Gastrocnemius medialis (tissue), 4 donors: ENCODE results near the gene BCL2. TPM values are rescaled to one million over a fixed set of nuclear protein-coding genes. Genes with fewer than 3 reads are reported as not detected.

Experiments used
- ATAC-seq, 2 donors: fragments of 150-250 bp; one replicate each; pipeline ENCODE4 v1.9.1; 2016
- DNase-seq, 2 donors: peaks; one replicate each; pipeline ENCODE4 v3.0.0-alpha.2; 2019
- H3K27ac ChIP-seq, 4 donors: fragments of 200-600 bp; sonication (generic); 1 replicate in 1 of 4; 2 replicates in 3 of 4; pipeline ENCODE4 v1.5.1; 2016 to 2018; ENCODE audit warnings: mild to moderate bottlenecking in 2 of 4, moderate library complexity in 1 of 4
- H3K27me3 ChIP-seq, 3 donors: fragments of 200-600 bp; sonication (generic) in 2 of 3; 1 replicate in 1 of 3; 2 replicates in 2 of 3; pipeline versions ENCODE4 v1.5.1 to v1.6.0; 2016 to 2019; ENCODE audit warnings: mild to moderate bottlenecking in 1 of 3, moderate library complexity in 1 of 3
- H3K36me3 ChIP-seq, 2 donors: fragments of 200-600 bp; sonication (generic) in 1 of 2; one replicate each; pipeline ENCODE4 v1.5.1; 2017 to 2018
- H3K4me1 ChIP-seq, 2 donors: fragments of 200-600 bp; sonication (generic) in 1 of 2; one replicate each; pipeline ENCODE4 v1.5.1; 2016 to 2017; ENCODE audit warnings: mild to moderate bottlenecking in 2 of 2
- H3K4me3 ChIP-seq, 4 donors: fragments of 200-600 bp; sonication (generic) in 3 of 4; 1 replicate in 1 of 4; 2 replicates in 3 of 4; pipeline ENCODE4 v1.5.1; 2016 to 2019; ENCODE audit warnings: mild to moderate bottlenecking in 2 of 4
- H3K9me3 ChIP-seq, 3 donors: fragments of 200-600 bp; sonication (generic) in 2 of 3; 1 replicate in 1 of 3; 2 replicates in 2 of 3; pipeline ENCODE4 v1.5.1; 2016 to 2019
- CTCF ChIP-seq, 5 experiments: fragments of 450-650 bp in 3 of 5; fragments of 200-600 bp in 2 of 5; sonication (generic) in 2 of 5; IDR thresholded peaks in 4 of 5; conservative IDR thresholded peaks in 1 of 5; 1 replicate in 4 of 5; 2 replicates in 1 of 5; pipeline ENCODE4 v1.5.1; 2016 to 2019; ENCODE audit warnings: antibody characterized with exemption in 5 of 5, mild to moderate bottlenecking in 3 of 5, moderate library complexity in 3 of 5
- POLR2A ChIP-seq, 2 donors: fragments of 450-650 bp; IDR thresholded peaks; one replicate each; pipeline ENCODE4 v1.6.1; 2017; ENCODE audit warnings: antibody characterized with exemption in 2 of 2, mild to moderate bottlenecking in 2 of 2, moderate library complexity in 2 of 2
- in situ Hi-C, 4 donors: fragments of 200-750 bp; cut with MboI; loops; one replicate each; pipeline versions ENCODE4 v1.15.0 to v1.8.0; 2017; ENCODE audit warnings: low sequenced_read_pairs in 4 of 4
- intact Hi-C: fragments of 100-400 bp; cut with DNase I; formaldehyde crosslinking; loops from one replicate; pipeline ENCODE4 v1.15.1; 2023; ENCODE audit warnings: low total_unique reads
- total RNA-seq, 4 donors: library from RNA; depleted of rRNA; stranded (reverse); fragments of >200 nt; gene quantifications; one replicate each; pipeline versions ENCODE4 v1.1.0 to v1.2.3, GENCODE V29; 2016

BCL2 gene
- total RNA-seq, 4 donors from 2014 or later = 6.2 to 20.4 (median 13.7) TPM

GRCh38 chr18:63142594-63143225 is 176.9 kb downstream of the BCL2 start:
- no peaks in the 10 kb centered on the region for H3K27me3 ChIP-seq

GRCh38 chr18:63141778-63142176 is 177.8 kb downstream of the BCL2 start:
- no peaks in the 10 kb centered on the region for H3K9me3 ChIP-seq
- H3K27ac ChIP-seq = no peak overlapping the region
- no peaks in the 10 kb centered on the region for H3K36me3 ChIP-seq
- intact Hi-C loops (no loop called here), in situ Hi-C loops (loop anchor here in 3 of 4 donors (25.0 kb wide), 1 partner anchor 296 kb away; no protein-coding TSS in a partner anchor)
- no peak for TF ChIP-seq CTCF (IDR thresholded peaks at IDR 0.05 in 4 of 5, conservative IDR thresholded peaks at IDR 0.05 in 1 of 5)
- no peak for TF ChIP-seq POLR2A (IDR thresholded peaks at IDR 0.05)
- ATAC-seq = no peak
- no peak for DNase-seq
- peaks cover 58 to 64% of the 10 kb centered on the region in 2 donors for H3K4me1 ChIP-seq
- no peaks in the 10 kb centered on the region for H3K27me3 ChIP-seq
- H3K4me3 ChIP-seq = no peak overlapping the region

More at GRCh38 chr18:63142594-63143225, 176.9 kb downstream of the BCL2 start:
- Histone ChIP-seq H3K27ac (no peak overlapping the region), H3K4me1 (peaks cover 58 to 66% of the 10 kb centered on the region in 2 donors), H3K36me3 (no peaks in the 10 kb centered on the region), H3K9me3 (no peaks in the 10 kb centered on the region), H3K4me3 (no peak overlapping the region)
- DNase-seq (no peak), ATAC-seq (no peak)
- intact Hi-C loops (no loop called here), in situ Hi-C loops (loop anchor here in 3 of 4 donors (25.0 kb wide), 1 partner anchor 295 kb away; no protein-coding TSS in a partner anchor)
- TF ChIP-seq CTCF (IDR thresholded peaks at IDR 0.05 in 4 of 5, conservative IDR thresholded peaks at IDR 0.05 in 1 of 5) = no peak
- no peak for TF ChIP-seq POLR2A (IDR thresholded peaks at IDR 0.05)

- Histone ChIP-seq H3K36me3 (no peaks in the 10 kb centered on the region), H3K27ac (no peak overlapping the region), H3K27me3 (no peaks in the 10 kb centered on the region), H3K9me3 (no peaks in the 10 kb centered on the region), H3K4me3 (no peak overlapping the region), H3K4me1 (peaks cover 53 to 58% of the 10 kb centered on the region in 2 donors)
- ATAC-seq = no peak
- in situ Hi-C loops (loop anchor here in 3 of 4 donors (25.0 kb wide), 1 partner anchor 296 kb away; no protein-coding TSS in a partner anchor), intact Hi-C loops (no loop called here)
- DNase-seq = no peak
- TF ChIP-seq CTCF (IDR thresholded peaks at IDR 0.05 in 4 of 5, conservative IDR thresholded peaks at IDR 0.05 in 1 of 5) (no peak), POLR2A (IDR thresholded peaks at IDR 0.05) (no peak)
These were observed 178.4 kb downstream of the BCL2 start for GRCh38 chr18:63140997-63141777.

- H3K4me3 ChIP-seq = no peak overlapping the region
- TF ChIP-seq POLR2A (IDR thresholded peaks at IDR 0.05) (no peak), CTCF (IDR thresholded peaks at IDR 0.05 in 4 of 5, conservative IDR thresholded peaks at IDR 0.05 in 1 of 5) (no peak)
- H3K9me3 ChIP-seq = no peaks in the 10 kb centered on the region
- no peak for DNase-seq
- H3K36me3 ChIP-seq = no peaks in the 10 kb centered on the region
- in situ Hi-C loops = loop anchor here in 3 of 4 donors (25.0 kb wide), 1 partner anchor 297 kb away; no protein-coding TSS in a partner anchor
- ATAC-seq = no peak
- intact Hi-C loops = no loop called here
- no peaks in the 10 kb centered on the region for H3K27me3 ChIP-seq
- no peak overlapping the region for H3K27ac ChIP-seq
- H3K4me1 ChIP-seq = peaks cover 45 to 54% of the 10 kb centered on the region in 2 donors
These were observed 179.5 kb downstream of the BCL2 start for GRCh38 chr18:63140038-63140450.
